Measurements from ENCODE around the gene LIMS1.

DNA sequence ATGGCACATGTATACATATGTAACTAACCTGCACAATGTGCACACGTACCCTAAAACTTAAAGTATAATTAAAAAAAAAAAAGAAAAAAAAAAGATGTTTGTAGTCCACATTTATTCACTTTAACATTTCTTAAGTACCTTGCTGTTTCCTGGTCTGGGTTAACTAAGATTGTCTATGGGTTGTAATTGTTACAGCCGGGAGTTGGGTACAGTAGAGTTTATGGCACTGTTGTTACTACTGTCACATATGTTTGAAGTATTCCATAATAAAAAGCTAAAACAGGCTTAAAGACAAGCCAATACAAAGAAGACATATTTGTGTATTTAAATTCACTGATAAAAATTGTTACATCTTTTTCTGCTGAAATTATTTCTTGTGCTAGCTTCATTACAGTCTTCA lies 49.0 kb upstream of the LIMS1 start:
- no peak for TF ChIP-seq POLR2AphosphoS5 (IDR thresholded peaks at IDR 0.05)
- no peak for TF ChIP-seq POLR2A (IDR thresholded peaks at IDR 0.05)

All from stomach (tissue), 4 donors.